Measurements from ENCODE around the gene HACD2. TPM values are rescaled to one million over a fixed set of nuclear protein-coding genes. Genes with fewer than 3 reads are reported as not detected.

HACD2 gene
- total and polyA plus RNA-seq, 2 donors from 2014 or later: 13.1 to 25.4 TPM

DNA sequence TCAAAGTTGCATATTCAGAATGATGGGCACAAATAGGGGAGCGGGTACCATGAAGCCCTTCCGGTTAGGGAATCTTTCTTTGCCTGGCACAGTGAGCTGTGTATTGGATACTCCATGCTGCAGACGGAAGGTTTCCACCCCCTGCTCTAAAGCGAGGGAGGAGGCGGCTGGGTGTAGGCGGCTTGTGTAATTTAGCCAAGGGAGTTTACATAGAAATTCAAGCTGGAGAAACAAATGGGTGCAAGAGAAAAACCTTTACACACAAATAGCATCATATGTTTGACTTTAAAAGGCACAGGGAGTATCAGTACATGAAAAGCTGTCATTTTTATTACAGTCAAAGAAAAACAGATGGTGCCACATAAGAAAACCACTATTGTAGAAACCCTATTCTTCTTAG is 76.7 kb downstream of the HACD2 start:
- intact Hi-C loops (cut with DNase I): no loop called here
- FAIRE-seq (no peak), DNase-seq (peak in 4 of 5 donors; percentile 58 to 78 (median 67))

DNA sequence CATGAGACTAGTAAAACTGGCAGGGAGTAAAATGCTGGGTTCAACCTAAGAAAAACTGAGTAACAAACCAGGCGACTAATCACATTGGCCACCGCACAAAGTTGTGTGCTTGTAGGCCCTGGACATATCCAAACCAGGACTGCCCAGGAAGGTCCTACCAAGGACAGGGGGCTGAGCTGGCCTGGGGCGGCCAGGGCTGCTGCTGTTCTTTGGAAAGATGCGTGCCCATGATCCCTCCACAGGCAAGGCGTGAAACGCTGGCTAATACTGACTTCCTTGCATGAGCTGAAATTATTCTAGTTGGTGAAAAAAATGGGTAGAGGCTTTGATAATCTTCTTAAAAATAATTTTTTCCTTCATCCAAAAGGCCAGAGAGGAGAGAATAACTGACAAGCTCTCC is 79.0 kb downstream of the HACD2 start:
- FAIRE-seq (no peak), DNase-seq (no peak)
- intact Hi-C loops (cut with DNase I): no loop called here
- TF ChIP-seq, protein P1, sequence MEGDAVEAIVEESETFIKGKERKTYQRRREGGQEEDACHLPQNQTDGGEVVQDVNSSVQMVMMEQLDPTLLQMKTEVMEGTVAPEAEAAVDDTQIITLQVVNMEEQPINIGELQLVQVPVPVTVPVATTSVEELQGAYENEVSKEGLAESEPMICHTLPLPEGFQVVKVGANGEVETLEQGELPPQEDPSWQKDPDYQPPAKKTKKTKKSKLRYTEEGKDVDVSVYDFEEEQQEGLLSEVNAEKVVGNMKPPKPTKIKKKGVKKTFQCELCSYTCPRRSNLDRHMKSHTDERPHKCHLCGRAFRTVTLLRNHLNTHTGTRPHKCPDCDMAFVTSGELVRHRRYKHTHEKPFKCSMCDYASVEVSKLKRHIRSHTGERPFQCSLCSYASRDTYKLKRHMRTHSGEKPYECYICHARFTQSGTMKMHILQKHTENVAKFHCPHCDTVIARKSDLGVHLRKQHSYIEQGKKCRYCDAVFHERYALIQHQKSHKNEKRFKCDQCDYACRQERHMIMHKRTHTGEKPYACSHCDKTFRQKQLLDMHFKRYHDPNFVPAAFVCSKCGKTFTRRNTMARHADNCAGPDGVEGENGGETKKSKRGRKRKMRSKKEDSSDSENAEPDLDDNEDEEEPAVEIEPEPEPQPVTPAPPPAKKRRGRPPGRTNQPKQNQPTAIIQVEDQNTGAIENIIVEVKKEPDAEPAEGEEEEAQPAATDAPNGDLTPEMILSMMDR (IDR thresholded peaks at IDR 0.05; ENCODE audit: borderline replicate concordance, extremely low read depth, insufficient read depth): no peak
- Histone ChIP-seq H3K36me3 (ENCODE audit: control insufficient read depth in 2 of 3, insufficient read depth in 3 of 3, low read length in 3 of 3) (peaks cover 0 to 7% (median 0%) of the 10 kb centered on the region in 3 donors), H3K9ac (ENCODE audit: low read length in 3 of 3) (no peak overlapping the region), H3K27ac (ENCODE audit: low read depth in 2 of 2, low read length in 2 of 2) (no peak overlapping the region), H3K27me3 (ENCODE audit: control insufficient read depth, insufficient read depth, low read length) (no peaks in the 10 kb centered on the region), H3K4me3 (ENCODE audit: low read length in 3 of 3) (no peak overlapping the region), H3K9me3 (ENCODE audit: control insufficient read depth in 2 of 3, insufficient read depth in 1 of 3, low read length in 3 of 3) (no peaks in the 10 kb centered on the region), H3K4me1 (ENCODE audit: control insufficient read depth in 2 of 3, insufficient read depth in 2 of 3, low read depth in 1 of 3, low read length in 3 of 3) (no peaks in the 10 kb centered on the region)

More for the DNA sequence above, 76.7 kb downstream of the HACD2 start:
- Histone ChIP-seq H3K27ac (ENCODE audit: low read depth in 2 of 2, low read length in 2 of 2) (no peak overlapping the region), H3K4me3 (ENCODE audit: low read length in 3 of 3) (no peak overlapping the region), H3K27me3 (ENCODE audit: control insufficient read depth, insufficient read depth, low read length) (no peaks in the 10 kb centered on the region), H3K9me3 (ENCODE audit: control insufficient read depth in 2 of 3, insufficient read depth in 1 of 3, low read length in 3 of 3) (no peaks in the 10 kb centered on the region), H3K4me1 (ENCODE audit: control insufficient read depth in 2 of 3, insufficient read depth in 2 of 3, low read depth in 1 of 3, low read length in 3 of 3) (no peaks in the 10 kb centered on the region), H3K36me3 (ENCODE audit: control insufficient read depth in 2 of 3, insufficient read depth in 3 of 3, low read length in 3 of 3) (peaks cover 0 to 3% (median 0%) of the 10 kb centered on the region in 3 donors), H3K9ac (ENCODE audit: low read length in 3 of 3) (no peak overlapping the region)
- TF ChIP-seq, protein P1 (IDR thresholded peaks at IDR 0.05; ENCODE audit: borderline replicate concordance, extremely low read depth, insufficient read depth): no peak

DNA sequence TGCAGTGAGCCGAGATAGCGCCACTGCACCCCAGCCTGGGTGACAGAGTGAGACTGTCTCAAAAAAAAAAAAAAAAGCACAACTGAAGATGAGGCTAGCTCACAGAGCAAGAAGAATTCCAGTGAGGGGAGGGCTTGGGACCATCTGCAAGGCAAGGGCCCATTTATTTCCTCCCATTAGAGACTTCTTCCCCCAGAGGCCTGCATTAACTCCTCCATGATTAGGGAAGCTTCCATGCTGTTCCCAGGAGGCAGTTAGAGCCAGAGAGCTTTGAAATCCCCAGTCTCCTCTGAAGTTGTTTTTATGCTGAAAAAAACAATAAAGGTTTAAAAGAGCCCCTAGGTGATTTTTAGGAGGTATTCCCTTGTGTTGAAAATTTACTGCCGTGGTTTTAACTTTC is 81.7 kb downstream of the HACD2 start:
- Histone ChIP-seq H3K4me1 (ENCODE audit: control insufficient read depth in 2 of 3, insufficient read depth in 2 of 3, low read depth in 1 of 3, low read length in 3 of 3) (no peaks in the 10 kb centered on the region), H3K36me3 (ENCODE audit: control insufficient read depth in 2 of 3, insufficient read depth in 3 of 3, low read length in 3 of 3) (peaks cover under 1 to 7% (median 3%) of the 10 kb centered on the region in 3 donors), H3K27ac (ENCODE audit: low read depth in 2 of 2, low read length in 2 of 2) (no peak overlapping the region), H3K27me3 (ENCODE audit: control insufficient read depth, insufficient read depth, low read length) (no peaks in the 10 kb centered on the region), H3K4me3 (ENCODE audit: low read length in 3 of 3) (no peak overlapping the region), H3K9ac (ENCODE audit: low read length in 3 of 3) (no peak overlapping the region), H3K9me3 (ENCODE audit: control insufficient read depth in 2 of 3, insufficient read depth in 1 of 3, low read length in 3 of 3) (no peaks in the 10 kb centered on the region)
- TF ChIP-seq, protein P1 (IDR thresholded peaks at IDR 0.05; ENCODE audit: borderline replicate concordance, extremely low read depth, insufficient read depth): no peak
- DNase-seq (peak in 2 of 5 donors; percentile 43 to 47), FAIRE-seq (no peak)
- intact Hi-C loops (cut with DNase I): no loop called here

DNA sequence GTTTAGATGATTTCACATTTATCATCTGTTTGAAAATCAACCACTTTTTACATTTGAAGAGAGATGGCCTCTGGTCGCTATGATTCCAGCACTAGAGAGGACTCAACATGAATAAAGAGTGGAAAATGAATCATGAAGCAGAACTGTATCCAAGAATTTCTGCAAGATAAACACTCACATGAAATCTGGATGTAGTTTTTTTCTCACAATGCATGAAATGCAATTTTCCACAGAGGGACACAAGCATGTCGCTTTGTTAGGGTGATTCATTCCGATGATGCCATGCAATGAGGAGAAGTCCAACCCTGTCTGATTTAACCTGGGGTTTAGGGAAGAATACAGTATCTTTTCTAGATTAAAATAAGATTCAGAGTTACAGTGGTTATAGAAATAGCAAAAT is 85.5 kb downstream of the HACD2 start:
- no peaks in the 10 kb centered on the region for H3K4me1 ChIP-seq (ENCODE audit: control insufficient read depth in 2 of 3, insufficient read depth in 2 of 3, low read depth in 1 of 3, low read length in 3 of 3)
- TF ChIP-seq, protein P1 (IDR thresholded peaks at IDR 0.05; ENCODE audit: borderline replicate concordance, extremely low read depth, insufficient read depth): no peak
- no peaks in the 10 kb centered on the region for H3K9me3 ChIP-seq (ENCODE audit: control insufficient read depth in 2 of 3, insufficient read depth in 1 of 3, low read length in 3 of 3)
- DNase-seq (no peak), FAIRE-seq (no peak)
- H3K9ac ChIP-seq (ENCODE audit: low read length in 3 of 3): no peak overlapping the region
- H3K27me3 ChIP-seq (ENCODE audit: control insufficient read depth, insufficient read depth, low read length): no peaks in the 10 kb centered on the region
- H3K27ac ChIP-seq (ENCODE audit: low read depth in 2 of 2, low read length in 2 of 2): no peak overlapping the region
- intact Hi-C loops (cut with DNase I): no loop called here
- no peak overlapping the region for H3K4me3 ChIP-seq (ENCODE audit: low read length in 3 of 3)
- peaks cover 3 to 4% (median 3%) of the 10 kb centered on the region in 3 donors for H3K36me3 ChIP-seq (ENCODE audit: control insufficient read depth in 2 of 3, insufficient read depth in 3 of 3, low read length in 3 of 3)

Data from kidney (tissue), 14 donors.